Activated CD8-positive, alpha-beta memory T cell treated with anti-CD3 and anti-CD28 coated beads, Interleukin-2, amount 50 U/mL, for 1 hour (primary cell): ENCODE results near the gene ELMO3.

Experiments
- DNase-seq: peaks from one replicate; pipeline ENCODE4 v3.0.0-alpha.2; 2020; ENCODE audit errors: extremely low read depth

The ELMO3 gene

GRCh38 chr16:67223992-67224391 is 25.1 kb downstream of the ELMO3 start:
- no peak for DNase-seq

- no peak for DNase-seq
Measured at GRCh38 chr16:67226295-67226803, 27.4 kb downstream of the ELMO3 start.

DNA sequence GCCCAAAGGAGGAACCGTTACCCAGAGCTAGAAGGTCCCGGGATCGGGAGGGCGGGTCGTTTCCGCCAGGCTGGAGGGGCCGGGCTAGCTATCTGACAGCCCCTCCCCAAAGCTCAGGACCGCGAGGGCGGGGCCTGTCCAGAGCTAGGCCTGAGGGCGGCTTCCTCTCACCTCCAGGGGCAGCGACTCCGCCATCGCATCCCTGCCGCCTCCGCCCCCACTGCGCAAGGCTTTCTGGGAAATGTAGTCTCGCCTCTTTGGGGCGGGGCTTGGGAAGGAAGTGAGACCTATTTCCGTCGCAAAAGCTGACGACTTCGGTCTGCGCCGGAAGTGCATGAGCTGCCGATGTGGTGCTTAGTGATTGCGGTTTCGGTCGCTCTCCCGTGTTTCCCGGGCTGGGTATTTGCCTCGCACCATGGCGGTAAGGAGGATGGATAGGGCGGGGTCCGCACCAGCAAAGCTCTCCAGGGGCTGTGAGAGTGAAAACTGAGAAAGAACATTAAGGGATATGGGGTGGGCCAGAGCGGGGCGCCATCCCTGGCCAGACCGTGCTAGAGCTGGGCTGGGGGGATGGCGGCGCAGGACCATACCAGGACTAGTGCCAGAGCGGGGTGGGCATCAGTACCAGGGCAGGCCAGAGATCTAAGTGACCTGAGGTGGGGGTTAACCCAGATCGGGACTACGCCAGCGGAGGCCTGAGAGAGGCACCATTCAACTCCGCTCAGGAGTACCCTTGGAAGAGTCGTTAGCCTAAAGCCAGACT is 28.1 kb downstream of the ELMO3 start, which contains the start of gene TMEM208:
Gene TMEM208, plus strand, starts transcription at position 327 of the 763 bp plus-strand sequence. Its CDS starts 89 bp downstream, at position 416.
- peak; percentile 88 for DNase-seq

DNA sequence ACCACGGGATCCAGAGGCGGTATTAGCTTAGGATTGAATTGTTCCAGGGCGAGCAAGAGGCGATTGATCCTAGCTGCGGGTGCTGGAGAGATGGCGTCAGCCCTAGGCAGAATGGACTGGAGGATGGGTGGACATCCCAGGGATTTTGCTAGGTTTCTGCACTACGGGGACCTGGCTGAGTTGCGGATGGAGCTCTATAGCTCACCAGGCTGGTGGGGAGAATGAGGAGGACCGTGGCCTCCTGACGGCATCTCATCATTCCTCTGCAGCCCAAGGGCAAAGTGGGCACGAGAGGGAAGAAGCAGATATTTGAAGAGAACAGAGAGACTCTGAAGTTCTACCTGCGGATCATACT is 28.6 kb downstream of the ELMO3 start:
- DNase-seq: no peak

- DNase-seq: no peak
Measured at GRCh38 chr16:67228034-67228785, 29.3 kb downstream of the ELMO3 start.

- no peak for DNase-seq
Measured at GRCh38 chr16:67228905-67229304, 30.0 kb downstream of the ELMO3 start.

GRCh38 chr16:67229906-67230808 is 31.2 kb downstream of the ELMO3 start:
- DNase-seq: no peak

DNA sequence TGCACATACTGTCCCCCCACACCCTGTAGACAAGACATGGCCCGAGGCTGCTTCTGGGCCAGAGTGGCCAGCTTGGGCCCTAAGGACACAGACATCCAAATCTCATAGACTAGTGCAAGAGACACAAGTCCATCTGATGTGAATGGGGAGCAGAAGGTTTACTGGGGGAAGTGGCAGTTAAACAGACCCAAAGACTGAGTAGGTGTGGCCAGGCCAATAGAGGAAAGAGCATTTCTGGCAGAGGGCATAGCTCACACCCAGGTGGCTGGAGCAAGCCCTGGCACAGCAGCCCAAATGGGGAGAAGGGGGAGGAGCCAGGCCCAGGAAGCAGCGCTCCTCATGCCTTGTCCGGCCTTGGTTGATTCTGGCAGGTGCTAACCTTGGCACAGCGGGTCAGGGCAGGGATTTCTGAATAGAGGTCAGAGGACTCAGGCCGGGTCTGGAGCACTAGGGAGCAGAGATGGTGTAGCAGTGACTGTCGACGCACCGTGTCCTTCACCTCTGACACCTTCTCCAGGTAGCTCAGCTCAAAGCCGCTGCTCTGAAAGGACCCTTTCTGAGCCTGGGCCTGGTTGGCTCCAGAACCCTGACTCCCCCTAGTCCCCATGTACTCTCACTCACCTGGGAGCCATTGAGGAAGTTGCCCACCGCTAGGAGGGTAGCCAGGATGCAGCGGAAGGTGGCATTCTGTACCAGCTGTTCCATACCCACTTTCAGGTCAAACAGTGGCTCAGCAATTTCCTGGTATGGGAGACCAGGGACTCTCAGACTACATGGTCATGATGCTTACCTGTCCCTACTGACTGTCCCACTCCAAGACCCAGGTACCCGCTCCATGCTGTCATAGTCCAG is 32.1 kb downstream of the ELMO3 start:
- DNase-seq: no peak

- no peak for DNase-seq
Measured at GRCh38 chr16:67233596-67233995, 34.7 kb downstream of the ELMO3 start.

- no peak for DNase-seq
Measured at GRCh38 chr16:67234180-67234597, 35.3 kb downstream of the ELMO3 start.

DNA sequence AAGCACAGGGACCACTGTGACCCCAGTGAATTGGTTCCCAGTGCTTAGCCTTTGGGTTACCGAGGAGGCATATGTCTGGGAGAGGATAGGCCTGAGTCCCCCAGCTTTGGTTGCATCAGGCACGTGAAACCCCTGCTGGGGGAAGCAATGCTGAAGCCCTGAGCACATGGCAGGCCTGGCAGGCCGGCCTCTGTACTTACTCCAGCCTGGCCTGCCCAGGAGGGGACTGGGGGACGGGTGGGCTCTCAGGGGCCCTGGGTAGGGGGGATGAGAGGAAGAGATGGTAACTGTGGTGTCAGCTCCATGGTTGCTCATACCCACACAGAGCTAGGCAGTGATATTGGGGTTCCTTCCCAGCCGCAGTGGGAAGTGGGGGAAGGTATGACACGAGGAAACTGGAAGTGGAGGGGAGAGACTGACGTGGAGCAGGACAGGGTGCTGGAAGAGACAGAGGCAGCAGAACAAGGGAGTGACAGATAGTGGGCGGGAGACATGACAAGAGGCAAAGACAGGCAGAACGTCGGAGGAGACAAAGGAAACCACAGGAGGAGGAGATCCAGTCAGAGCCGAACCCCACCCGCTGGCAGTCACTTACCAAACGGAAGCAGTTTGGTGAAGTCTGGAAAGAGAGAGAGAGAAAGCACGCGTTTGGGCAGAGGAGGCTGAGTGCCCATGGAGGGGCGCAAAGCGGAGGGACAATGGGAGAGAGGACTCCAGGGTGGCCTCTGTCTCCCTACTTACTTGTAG is 37.1 kb downstream of the ELMO3 start:
- DNase-seq: no peak

GRCh38 chr16:67236563-67237395 is 37.8 kb downstream of the ELMO3 start:
- no peak for DNase-seq

DNA sequence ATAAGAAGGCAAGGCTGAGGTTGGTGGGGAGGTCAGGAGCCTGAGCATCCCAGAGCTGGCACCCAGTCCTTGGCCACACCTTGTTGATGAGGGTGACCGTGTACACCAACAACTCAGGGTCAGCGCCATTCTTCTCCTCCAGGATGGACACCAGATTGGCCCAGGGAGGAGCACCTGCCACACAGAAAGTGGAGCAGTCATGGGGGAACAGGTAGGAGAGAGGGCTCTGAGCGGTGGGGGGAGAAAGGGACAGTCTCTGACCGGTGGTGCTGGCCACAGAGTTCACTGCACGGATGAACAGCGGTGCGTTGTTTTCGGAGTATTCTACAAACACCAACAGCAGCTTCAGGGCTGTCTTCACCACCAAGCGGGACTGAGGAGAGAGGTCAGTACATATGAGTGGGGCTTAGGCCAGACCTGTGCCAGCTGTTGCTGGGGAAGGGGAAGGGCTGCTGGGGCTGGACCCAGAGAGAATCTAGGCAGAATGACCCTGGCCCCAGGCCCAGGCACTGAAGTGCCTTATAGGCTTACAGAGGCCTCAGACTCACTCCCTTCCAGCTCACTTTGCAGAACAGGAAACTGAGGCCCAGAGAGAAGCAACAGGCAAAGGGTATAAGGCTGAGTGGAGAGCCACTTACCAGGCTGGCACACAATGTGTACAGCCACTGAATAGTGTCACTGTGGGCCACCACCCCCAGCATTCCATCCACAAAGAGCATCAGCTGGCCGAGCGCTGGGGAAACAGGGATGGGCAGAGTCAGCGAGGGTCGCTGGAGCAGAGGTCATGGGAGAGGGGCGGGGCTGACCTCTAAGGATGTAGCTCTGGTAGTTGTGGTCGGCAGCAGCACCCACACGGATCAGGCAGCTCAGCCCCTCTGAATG is 38.7 kb downstream of the ELMO3 start:
- DNase-seq: no peak

DNA sequence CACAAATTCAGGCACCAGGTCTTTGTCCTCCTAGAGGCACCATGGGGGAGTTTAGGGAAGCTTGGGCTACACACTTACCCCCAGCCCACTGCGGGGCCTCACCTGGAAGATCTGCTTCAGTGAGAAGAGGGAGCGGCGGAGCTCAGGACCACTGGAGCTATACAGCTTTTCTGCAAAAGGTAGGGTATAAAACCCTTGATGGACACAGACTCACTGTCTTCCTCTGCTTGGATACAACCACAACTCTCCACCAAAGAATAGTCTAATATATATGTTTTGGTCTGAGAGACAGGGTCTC is 39.3 kb downstream of the ELMO3 start:
- DNase-seq: no peak

DNA sequence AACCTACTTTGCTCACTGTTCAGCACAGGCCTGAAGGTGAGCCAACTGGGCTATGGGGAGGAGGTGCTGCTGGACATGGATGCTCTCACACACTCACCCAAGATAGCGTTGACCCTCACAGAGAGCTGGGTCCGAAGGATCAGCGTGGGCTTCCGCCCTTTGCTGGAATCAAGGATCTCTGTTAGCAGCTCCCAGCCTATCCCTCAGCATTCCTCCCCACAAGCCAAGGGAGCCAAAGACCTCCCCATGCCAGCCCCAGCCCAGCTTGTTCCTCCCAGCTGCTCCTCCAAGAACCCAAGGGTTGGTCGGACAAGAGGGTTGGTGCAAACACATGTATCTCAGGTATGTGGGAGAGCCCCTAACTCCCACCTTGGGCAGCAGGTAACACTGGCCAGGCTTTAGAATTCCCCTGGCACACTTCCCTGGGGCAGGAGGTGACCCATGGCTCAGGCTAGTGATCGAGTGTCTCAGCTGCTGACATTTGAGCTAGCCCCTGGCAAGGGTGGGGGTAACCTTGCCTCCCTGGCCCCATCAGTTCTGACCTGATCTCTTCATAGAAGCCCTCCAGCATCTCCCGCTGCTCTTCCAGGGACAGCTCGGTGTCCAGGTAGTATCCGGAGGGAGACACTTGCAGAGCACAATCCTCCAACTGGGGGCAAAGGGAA is 40.0 kb downstream of the ELMO3 start:
- DNase-seq: no peak

- DNase-seq: no peak
Measured at GRCh38 chr16:67240506-67240905, 41.6 kb downstream of the ELMO3 start.

- no peak for DNase-seq
Measured at GRCh38 chr16:67241008-67241900, 42.3 kb downstream of the ELMO3 start.
